Panc1 (cell line): ENCODE measurements around the gene MECR. TPM values are rescaled to one million over a fixed set of nuclear protein-coding genes. Genes with fewer than 3 reads are reported as not detected.

Source experiments
- ATAC-seq: fragments of 200-7000 bp; cut with Tn5 transposase; 2 replicates; pipeline ENCODE4 v1.9.1; 2020; ENCODE audit warnings: mild to moderate bottlenecking, moderate library complexity
- BruUV-seq: library from RNA; stranded (reverse); fragments of 400-500 nt; replicated peaks from 2 replicates; lab custom pipeline; 2021; lab: Mats Ljungman, UMichigan
- CTCF ChIA-PET: fragments of 300-600 bp; sonication (Branson Sonifier 250); formaldehyde crosslinking; loops from one replicate; lab custom pipeline; 2022; ENCODE audit warnings: antibody characterized with exemption; lab: Charles Lee
- POLR2A ChIA-PET: fragments of 300-600 bp; sonication (Branson Sonifier 250); formaldehyde crosslinking; loops from one replicate; lab custom pipeline; 2022; ENCODE audit warnings: antibody characterized with exemption; lab: Charles Lee
- DNase-seq: peaks from one replicate; pipeline ENCODE4 v3.0.0-alpha.2; 2010; ENCODE audit warnings: low read depth, low spot score
- H3K27ac ChIP-seq: 2 replicates; pipeline ENCODE4 v1.5.1; 2011; ENCODE audit warnings: mild to moderate bottlenecking, low read length, inconsistent platforms
- H3K27me3 ChIP-seq: fragments of 200-500 bp; sonication (Bioruptor generic); 2 replicates; pipeline ENCODE4 v1.6.0; 2014; ENCODE audit warnings: low read length, inconsistent platforms; ENCODE audit not compliant: control insufficient read depth, insufficient read depth
- H3K36me3 ChIP-seq: fragments of 200-500 bp; sonication (Bioruptor generic); 2 replicates; pipeline ENCODE4 v1.5.1; 2014; ENCODE audit warnings: inconsistent platforms, mild to moderate bottlenecking, low read length, moderate library complexity; ENCODE audit not compliant: control insufficient read depth, insufficient read depth
- H3K4me1 ChIP-seq: 2 replicates; pipeline ENCODE4 v1.5.1; 2011; ENCODE audit warnings: inconsistent platforms, mild to moderate bottlenecking, low read length, moderate library complexity; ENCODE audit not compliant: control insufficient read depth, insufficient read depth
- H3K4me3 ChIP-seq, 2 experiments: 2 replicates each; pipeline ENCODE4 v1.5.1; 2011 to 2012; ENCODE audit warnings: low read depth in 2 of 2, low read length in 2 of 2, mild to moderate bottlenecking in 2 of 2, inconsistent platforms in 1 of 2, moderate library complexity in 1 of 2
- H3K9me3 ChIP-seq: fragments of 200-500 bp; sonication (Bioruptor generic); 2 replicates; pipeline ENCODE4 v1.5.1; 2014; ENCODE audit warnings: low read depth, mild to moderate bottlenecking, inconsistent platforms, low read length, moderate library complexity; ENCODE audit not compliant: control insufficient read depth, insufficient read depth
- CTCF ChIP-seq: fragments of 450-650 bp; IDR thresholded peaks from 2 replicates; pipeline ENCODE4 v1.5.1; 2017; ENCODE audit warnings: mild to moderate bottlenecking
- POLR2AphosphoS5 ChIP-seq: IDR thresholded peaks from 2 replicates; pipeline ENCODE4 v1.6.1; 2012; ENCODE audit warnings: mild to moderate bottlenecking, low read depth, low read length, moderate library complexity
- REST ChIP-seq, 2 experiments: IDR thresholded peaks; 2 replicates each; pipeline ENCODE4 v1.6.1; 2011 to 2012; ENCODE audit warnings: low read depth in 2 of 2, control low read depth in 1 of 2, low read length in 1 of 2, mild to moderate bottlenecking in 1 of 2, moderate library complexity in 1 of 2; ENCODE audit not compliant: insufficient read depth in 1 of 2
- SIN3A ChIP-seq: IDR thresholded peaks from 2 replicates; pipeline ENCODE4 v1.6.1; 2012; ENCODE audit warnings: low read depth, mild to moderate bottlenecking, low read length, moderate library complexity, borderline replicate concordance; ENCODE audit not compliant: insufficient read depth
- TCF7L2 ChIP-seq: IDR thresholded peaks from 2 replicates; pipeline ENCODE4 v1.6.1; 2011; ENCODE audit warnings: mild to moderate bottlenecking, low read depth, low read length, inconsistent platforms
- in situ Hi-C: cut with HindIII; loops from 2 replicates; pipeline ENCODE4 v1.10.0; 2016; ENCODE audit warnings: low sequenced_read_pairs, low pct_unique_long_range_greater_than_20kb
- intact Hi-C: fragments of 100-400 bp; cut with micrococcal nuclease; formaldehyde crosslinking; loops from one replicate; pipeline ENCODE4 v1.10.0; 2022; ENCODE audit not compliant: unreplicated experiment
- total RNA-seq: library from RNA; stranded (reverse); gene quantifications from one replicate; pipeline ENCODE4 v1.2.1, GENCODE V29; 2021; ENCODE audit not compliant: unreplicated experiment

The MECR gene
- total RNA-seq, 1 experiment from 2014 or later = 25.7 TPM

- H3K36me3 ChIP-seq = no peaks in the 10 kb centered on the region; the same call in 1 of the 2 replicates
- no peak overlapping the region for H3K27ac ChIP-seq
- no peaks in the 10 kb centered on the region for H3K9me3 ChIP-seq
- peaks cover 6% of the 10 kb centered on the region for H3K4me1 ChIP-seq
- peaks cover 6% of the 10 kb centered on the region for H3K27me3 ChIP-seq
- no peak overlapping the region for H3K4me3 ChIP-seq
- CTCF ChIA-PET = interaction anchor here (0.5 kb wide), 1 partner anchor 41 kb away, joined by 4 read pairs; no protein-coding TSS in a partner anchor
- POLR2A ChIA-PET = no interaction called here
- TF ChIP-seq SIN3A (no peak), CTCF (peak; percentile 45)
- ATAC-seq (no peak), DNase-seq (no peak)
- intact Hi-C loops = loop anchor here (10.0 kb wide), 1 partner anchor 104 kb away; no protein-coding TSS in a partner anchor
- in situ Hi-C loops = no loop called here
- BruUV-seq = no TSS peak
Measured at GRCh38 chr1:29240400-29240837, 9.7 kb upstream of the MECR start.

- POLR2A ChIA-PET = interaction anchor here (0.6 kb wide), 1 partner anchor 412 kb away, joined by 3 read pairs; no protein-coding TSS in a partner anchor
- no peak for TF ChIP-seq SIN3A
- TF ChIP-seq CTCF = no peak
- TF ChIP-seq TCF7L2 = no peak
- TF ChIP-seq POLR2AphosphoS5 = no peak
- Histone ChIP-seq H3K4me1 (peaks cover 6% of the 10 kb centered on the region), H3K27me3 (peaks cover 6% of the 10 kb centered on the region), H3K27ac (no peak overlapping the region), H3K4me3 (no peak overlapping the region), H3K9me3 (no peaks in the 10 kb centered on the region), H3K36me3 (no peaks in the 10 kb centered on the region; the same call in 1 of the 2 replicates)
- intact Hi-C loops (loop anchor here (5.0 to 10.0 kb wide), 2 partner anchors 466 to 1468 kb away; no protein-coding TSS in a partner anchor), in situ Hi-C loops (no loop called here)
- no peak for ATAC-seq
- BruUV-seq = no TSS peak
- CTCF ChIA-PET = no interaction called here
- DNase-seq = no peak
Measured at GRCh38 chr1:29239142-29239541, 8.4 kb upstream of the MECR start.

- Histone ChIP-seq H3K36me3 (no peaks in the 10 kb centered on the region; the same call in 1 of the 2 replicates), H3K4me3 (no peak overlapping the region), H3K9me3 (no peaks in the 10 kb centered on the region), H3K27ac (no peak overlapping the region), H3K27me3 (peaks cover 6% of the 10 kb centered on the region), H3K4me1 (peaks cover 6% of the 10 kb centered on the region)
- DNase-seq (no peak), ATAC-seq (no peak)
- intact Hi-C loops = loop anchor here (5.0 to 10.0 kb wide), 2 partner anchors 466 to 1469 kb away; no protein-coding TSS in a partner anchor
- TF ChIP-seq CTCF (no peak), TCF7L2 (no peak), REST (IDR thresholded peaks at IDR 0.05; ENCODE audit: insufficient read depth in 1 of 2, low read depth in 2 of 2, low read length in 1 of 2) (no peak), POLR2AphosphoS5 (no peak), SIN3A (no peak)
- CTCF ChIA-PET = no interaction called here
- POLR2A ChIA-PET = no interaction called here
- BruUV-seq = no TSS peak
- in situ Hi-C loops = no loop called here
Measured at GRCh38 chr1:29238620-29239002, 7.9 kb upstream of the MECR start.
